Neural cell (in vitro differentiated cells): ENCODE measurements around the gene RHAG.

Experiments used
- CTCF ChIP-seq: fragments of 450-650 bp; IDR thresholded peaks from 2 replicates; pipeline ENCODE4 v1.5.1; 2014; ENCODE audit warnings: antibody characterized with exemption, mild to moderate bottlenecking, moderate library complexity; ENCODE audit not compliant: poor library complexity, severe bottlenecking
- EP300 ChIP-seq: fragments of 450-650 bp; conservative IDR thresholded peaks from 2 replicates; pipeline ENCODE4 v1.6.1; 2014; ENCODE audit warnings: antibody characterized with exemption, mild to moderate bottlenecking, moderate library complexity; ENCODE audit not compliant: poor library complexity, severe bottlenecking
- EZH2 ChIP-seq: fragments of 200-600, 300-800 bp; shearing (Covaris generic), sonication (generic); IDR thresholded peaks from 2 replicates; pipeline ENCODE4 v1.6.1; 2014; ENCODE audit warnings: antibody characterized with exemption, low read length, borderline replicate concordance, mild to moderate bottlenecking; ENCODE audit not compliant: insufficient read depth, poor library complexity, severe bottlenecking
- POLR2AphosphoS5 ChIP-seq: IDR thresholded peaks from 2 replicates; pipeline ENCODE4 v1.6.1; 2012
- REST ChIP-seq: IDR thresholded peaks from 2 replicates; pipeline ENCODE4 v1.6.1; 2012; ENCODE audit warnings: borderline replicate concordance

- TF ChIP-seq POLR2AphosphoS5: no peak
- no peak for TF ChIP-seq REST
- TF ChIP-seq CTCF: no peak
- no peak for TF ChIP-seq EP300
- no peak for TF ChIP-seq EZH2
These were observed 18.4 kb downstream of the RHAG start for GRCh38 chr6:49618257-49618656.
